SH-SY5Y (cell line): ENCODE data around the gene CCDC40.

ENCODE experiments used
- GATA2 ChIP-seq: IDR thresholded peaks from 2 replicates; pipeline ENCODE4 v1.6.1; 2011; ENCODE audit warnings: mild to moderate bottlenecking, low read depth, low read length
- GATA3 ChIP-seq: IDR thresholded peaks from 2 replicates; pipeline ENCODE4 v1.6.1; 2011; ENCODE audit warnings: low read depth, mild to moderate bottlenecking, low read length, moderate library complexity

- TF ChIP-seq GATA2 (no peak), GATA3 (no peak)
Measured at GRCh38 chr17:80113033-80113484, 76.6 kb downstream of the CCDC40 start.
